ENCODE data around the gene TBC1D16. TPM values are rescaled to one million over a fixed set of nuclear protein-coding genes. Genes with fewer than 3 reads are reported as not detected.

TBC1D16 gene
- polyA plus RNA-seq, 1 experiment, result 9.0 TPM

- no peak for DNase-seq (ENCODE audit: low read depth)
- TF ChIP-seq CTCF (IDR thresholded peaks at IDR 0.05; ENCODE audit: insufficient read depth, low read depth, low read length), result no peak
- Histone ChIP-seq H3K27me3 (ENCODE audit: control insufficient read depth, insufficient read depth, low read length) (no peaks in the 10 kb centered on the region), H3K36me3 (ENCODE audit: control insufficient read depth, insufficient read depth, low read length) (peaks cover 14% of the 10 kb centered on the region), H3K4me3 (ENCODE audit: low read depth, low read length) (no peak overlapping the region)
- CTCF ChIA-PET, result no interaction called here
- POLR2A ChIA-PET, result no interaction called here
These were observed 87.2 kb downstream of the TBC1D16 start for GRCh38 chr17:79948406-79948944.

- DNase-seq (ENCODE audit: low read depth), result no peak
- no peak for TF ChIP-seq CTCF (IDR thresholded peaks at IDR 0.05; ENCODE audit: insufficient read depth, low read depth, low read length)
- no peak overlapping the region for H3K4me3 ChIP-seq (ENCODE audit: low read depth, low read length)
- peaks cover 15% of the 10 kb centered on the region for H3K36me3 ChIP-seq (ENCODE audit: control insufficient read depth, insufficient read depth, low read length)
- H3K27me3 ChIP-seq (ENCODE audit: control insufficient read depth, insufficient read depth, low read length), result no peaks in the 10 kb centered on the region
- ChIA-PET POLR2A (no interaction called here), CTCF (no interaction called here)
These were observed 88.2 kb downstream of the TBC1D16 start for GRCh38 chr17:79947351-79948031.

- H3K27me3 ChIP-seq (ENCODE audit: control insufficient read depth, insufficient read depth, low read length), result no peaks in the 10 kb centered on the region
- no peak for TF ChIP-seq CTCF (IDR thresholded peaks at IDR 0.05; ENCODE audit: insufficient read depth, low read depth, low read length)
- no peak overlapping the region for H3K4me3 ChIP-seq (ENCODE audit: low read depth, low read length)
- DNase-seq (ENCODE audit: low read depth), result no peak
- ChIA-PET CTCF (no interaction called here), POLR2A (no interaction called here)
- peaks cover 15% of the 10 kb centered on the region for H3K36me3 ChIP-seq (ENCODE audit: control insufficient read depth, insufficient read depth, low read length)
These were observed 89.1 kb downstream of the TBC1D16 start for GRCh38 chr17:79946352-79947231.

GRCh38 chr17:79945591-79946255 lies 89.9 kb downstream of the TBC1D16 start:
- Histone ChIP-seq H3K27me3 (ENCODE audit: control insufficient read depth, insufficient read depth, low read length) (no peaks in the 10 kb centered on the region), H3K4me3 (ENCODE audit: low read depth, low read length) (no peak overlapping the region), H3K36me3 (ENCODE audit: control insufficient read depth, insufficient read depth, low read length) (peaks cover 17% of the 10 kb centered on the region)
- no peak for TF ChIP-seq CTCF (IDR thresholded peaks at IDR 0.05; ENCODE audit: insufficient read depth, low read depth, low read length)
- no peak for DNase-seq (ENCODE audit: low read depth)
- POLR2A ChIA-PET, result no interaction called here
- CTCF ChIA-PET, result no interaction called here
